MM.1S (cell line): ENCODE results near the gene NUP153.

Source experiments
- DNase-seq: peaks from one replicate; pipeline ENCODE4 v3.0.0-alpha.2; 2015
- H2AFZ ChIP-seq: fragments of 300-600 bp; sonication (generic); 2 replicates; pipeline ENCODE4 v1.6.0; 2016; ENCODE audit warnings: antibody characterized with exemption, low read length
- H3F3A ChIP-seq: fragments of 300-600 bp; sonication (generic); 2 replicates; pipeline ENCODE4 v1.6.1; 2016; ENCODE audit warnings: mild to moderate bottlenecking, antibody characterized with exemption, low read length, moderate library complexity, mixed read lengths; ENCODE audit not compliant: insufficient read depth
- H3K27ac ChIP-seq: fragments of 300-600 bp; sonication (generic); 2 replicates; pipeline ENCODE4 v1.5.1; 2016; ENCODE audit warnings: mild to moderate bottlenecking, low read length
- H3K27me3 ChIP-seq: fragments of 300-600 bp; sonication (generic); replicated peaks from 2 replicates; pipeline ENCODE4 v1.6.0; 2016; ENCODE audit warnings: low read length; ENCODE audit not compliant: insufficient read depth
- H3K36me3 ChIP-seq: fragments of 300-600 bp; sonication (generic); replicated peaks from 2 replicates; pipeline ENCODE4 v1.6.1; 2016; ENCODE audit warnings: mild to moderate bottlenecking, low read length, mixed read lengths; ENCODE audit not compliant: insufficient read depth
- H3K4me1 ChIP-seq: fragments of 300-600 bp; sonication (generic); 2 replicates; pipeline ENCODE4 v1.6.1; 2016; ENCODE audit warnings: low read length, mixed read lengths
- H3K4me2 ChIP-seq: fragments of 300-600 bp; sonication (generic); 2 replicates; pipeline ENCODE4 v1.6.0; 2016; ENCODE audit warnings: low read depth, low read length
- H3K4me3 ChIP-seq: fragments of 300-600 bp; sonication (generic); 2 replicates; pipeline ENCODE4 v1.5.1; 2016; ENCODE audit warnings: low read length, mixed read lengths
- H3K79me2 ChIP-seq: fragments of 300-600 bp; sonication (generic); 2 replicates; pipeline ENCODE4 v1.6.1; 2016; ENCODE audit warnings: mixed run types, low read length, mixed read lengths
- H3K9ac ChIP-seq: fragments of 300-600 bp; sonication (generic); 2 replicates; pipeline ENCODE4 v1.6.1; 2016; ENCODE audit warnings: low read length, mixed read lengths
- H3K9me2 ChIP-seq: fragments of 300-600 bp; sonication (generic); replicated peaks from 2 replicates; pipeline ENCODE4 v1.6.1; 2016; ENCODE audit warnings: mild to moderate bottlenecking, low read length, mixed read lengths; ENCODE audit not compliant: insufficient read depth
- H3K9me3 ChIP-seq: fragments of 300-600 bp; sonication (generic); replicated peaks from 2 replicates; pipeline ENCODE4 v1.6.1; 2016; ENCODE audit warnings: mild to moderate bottlenecking, low read length, mixed read lengths; ENCODE audit not compliant: insufficient read depth
- H4K20me1 ChIP-seq: fragments of 300-600 bp; sonication (generic); 2 replicates; pipeline ENCODE4 v1.6.1; 2016; ENCODE audit warnings: mild to moderate bottlenecking, low read length, moderate library complexity, mixed read lengths; ENCODE audit not compliant: insufficient read depth
- EZH2 ChIP-seq: fragments of 300-600 bp; sonication (generic); optimal IDR thresholded peaks from 2 replicates; pipeline ENCODE3; 2017; ENCODE audit warnings: low read depth, mild to moderate bottlenecking, antibody characterized with exemption, low read length, mixed read lengths
- EZH2phosphoT487 ChIP-seq: fragments of 300-600 bp; sonication (generic); IDR thresholded peaks from 2 replicates; pipeline ENCODE4 v1.6.1; 2018; ENCODE audit warnings: antibody characterized with exemption, low read length
- TF ChIP-seq, protein P1 (sequence below): fragments of 300-600 bp; sonication (generic); IDR thresholded peaks from 2 replicates; pipeline ENCODE4 v1.5.1; 2016; ENCODE audit warnings: antibody characterized with exemption, low read length, mixed read lengths

NUP153 gene

GRCh38 chr6:17577059-17577458 lies 129.7 kb downstream of the NUP153 start:
- Histone ChIP-seq H3K4me2 (no peak overlapping the region), H3K9me3 (no peaks in the 10 kb centered on the region), H3K36me3 (no peaks in the 10 kb centered on the region), H3K4me1 (no peaks in the 10 kb centered on the region), H3K9ac (no peak overlapping the region), H3K79me2 (no peaks in the 10 kb centered on the region), H3K4me3 (no peak overlapping the region), H3K9me2 (no peaks in the 10 kb centered on the region), H3K27me3 (no peaks in the 10 kb centered on the region), H3K27ac (no peak overlapping the region), H3F3A (no peaks in the 10 kb centered on the region), H4K20me1 (no peaks in the 10 kb centered on the region), H2AFZ (no peak overlapping the region)
- DNase-seq, result no peak
- TF ChIP-seq EZH2phosphoT487 (no peak), EZH2 (no peak)
- TF ChIP-seq, protein P1, sequence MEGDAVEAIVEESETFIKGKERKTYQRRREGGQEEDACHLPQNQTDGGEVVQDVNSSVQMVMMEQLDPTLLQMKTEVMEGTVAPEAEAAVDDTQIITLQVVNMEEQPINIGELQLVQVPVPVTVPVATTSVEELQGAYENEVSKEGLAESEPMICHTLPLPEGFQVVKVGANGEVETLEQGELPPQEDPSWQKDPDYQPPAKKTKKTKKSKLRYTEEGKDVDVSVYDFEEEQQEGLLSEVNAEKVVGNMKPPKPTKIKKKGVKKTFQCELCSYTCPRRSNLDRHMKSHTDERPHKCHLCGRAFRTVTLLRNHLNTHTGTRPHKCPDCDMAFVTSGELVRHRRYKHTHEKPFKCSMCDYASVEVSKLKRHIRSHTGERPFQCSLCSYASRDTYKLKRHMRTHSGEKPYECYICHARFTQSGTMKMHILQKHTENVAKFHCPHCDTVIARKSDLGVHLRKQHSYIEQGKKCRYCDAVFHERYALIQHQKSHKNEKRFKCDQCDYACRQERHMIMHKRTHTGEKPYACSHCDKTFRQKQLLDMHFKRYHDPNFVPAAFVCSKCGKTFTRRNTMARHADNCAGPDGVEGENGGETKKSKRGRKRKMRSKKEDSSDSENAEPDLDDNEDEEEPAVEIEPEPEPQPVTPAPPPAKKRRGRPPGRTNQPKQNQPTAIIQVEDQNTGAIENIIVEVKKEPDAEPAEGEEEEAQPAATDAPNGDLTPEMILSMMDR, result no peak

DNA sequence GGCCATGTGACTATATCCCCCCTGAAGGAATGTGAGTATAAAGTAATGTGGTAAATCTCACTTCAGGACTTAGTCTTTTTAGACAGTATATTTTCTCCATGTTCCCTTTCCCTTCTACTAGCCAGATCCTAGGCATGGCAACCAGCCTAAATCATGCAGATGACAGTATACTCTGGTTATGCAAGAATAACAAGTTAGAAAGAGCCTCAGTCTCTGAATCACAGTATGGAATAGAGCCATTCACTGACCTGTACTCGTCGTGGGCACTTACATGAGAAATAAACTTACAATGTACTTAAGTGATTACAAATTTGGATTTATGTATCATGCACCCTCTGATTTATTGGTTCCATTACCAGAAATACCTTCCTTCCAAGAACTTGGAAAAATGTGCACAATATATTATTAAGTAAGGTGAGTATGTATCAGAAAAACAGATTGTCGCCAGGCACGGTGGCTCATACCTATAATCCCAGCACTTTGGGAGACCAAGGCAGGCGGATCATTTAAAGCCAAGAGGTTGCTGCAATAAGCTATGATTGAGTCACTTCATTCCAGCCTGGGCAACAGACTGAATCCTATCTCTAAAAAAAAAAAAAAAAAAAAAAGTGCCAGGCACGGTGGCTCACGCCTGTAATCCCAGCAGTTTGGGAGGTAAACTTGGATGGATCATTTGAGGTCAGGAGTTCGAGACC lies 131.7 kb downstream of the NUP153 start:
- H3F3A ChIP-seq, result no peaks in the 10 kb centered on the region
- no peak overlapping the region for H3K4me3 ChIP-seq
- no peaks in the 10 kb centered on the region for H4K20me1 ChIP-seq
- no peaks in the 10 kb centered on the region for H3K79me2 ChIP-seq
- no peaks in the 10 kb centered on the region for H3K9me2 ChIP-seq
- H3K27me3 ChIP-seq, result no peaks in the 10 kb centered on the region
- no peak overlapping the region for H3K4me2 ChIP-seq
- TF ChIP-seq EZH2 (no peak), EZH2phosphoT487 (no peak)
- TF ChIP-seq, protein P1, result no peak
- H3K27ac ChIP-seq, result no peak overlapping the region
- H3K9ac ChIP-seq, result no peak overlapping the region
- no peaks in the 10 kb centered on the region for H3K9me3 ChIP-seq
- no peak overlapping the region for H2AFZ ChIP-seq
- H3K4me1 ChIP-seq, result no peaks in the 10 kb centered on the region
- no peaks in the 10 kb centered on the region for H3K36me3 ChIP-seq
- DNase-seq, result no peak

DNA sequence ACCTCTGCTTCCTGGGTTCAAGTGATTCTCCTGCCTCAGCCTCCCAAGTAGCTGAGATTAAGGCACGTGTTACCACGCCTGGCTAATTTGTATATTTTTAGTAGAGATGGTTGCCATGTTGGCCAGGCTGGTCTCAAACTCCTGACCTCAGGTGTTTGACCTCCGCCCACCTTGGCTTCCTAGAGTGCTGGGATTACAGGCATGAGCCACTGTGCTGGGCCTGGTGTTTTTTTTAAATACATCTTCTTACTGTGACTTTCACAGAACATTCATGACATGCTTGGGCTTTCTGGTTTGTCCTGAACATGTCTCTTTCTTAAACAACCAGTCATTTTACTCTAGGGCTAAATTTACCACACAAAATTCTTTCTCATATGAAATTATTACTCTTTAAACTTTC lies 141.3 kb downstream of the NUP153 start:
- H3F3A ChIP-seq, result no peaks in the 10 kb centered on the region
- H3K36me3 ChIP-seq, result no peaks in the 10 kb centered on the region
- no peak overlapping the region for H3K9ac ChIP-seq
- H3K27ac ChIP-seq, result no peak overlapping the region
- H3K9me2 ChIP-seq, result no peaks in the 10 kb centered on the region
- no peaks in the 10 kb centered on the region for H4K20me1 ChIP-seq
- TF ChIP-seq EZH2 (no peak), EZH2phosphoT487 (no peak)
- TF ChIP-seq, protein P1, result no peak
- H3K79me2 ChIP-seq, result no peaks in the 10 kb centered on the region
- no peak overlapping the region for H3K4me2 ChIP-seq
- H3K9me3 ChIP-seq, result no peaks in the 10 kb centered on the region
- DNase-seq, result no peak
- H3K4me1 ChIP-seq, result no peaks in the 10 kb centered on the region
- no peaks in the 10 kb centered on the region for H3K27me3 ChIP-seq
- no peak overlapping the region for H2AFZ ChIP-seq
- no peak overlapping the region for H3K4me3 ChIP-seq
